Umbilical cord (tissue), 2 donors: ENCODE results near the gene SDS. TPM values are rescaled to one million over a fixed set of nuclear protein-coding genes. Genes with fewer than 3 reads are reported as not detected.

Experiments used
- DNase-seq: peaks from one replicate; pipeline ENCODE4 v3.0.0-alpha.2; 2015; ENCODE audit warnings: low spot score
- total RNA-seq: library from RNA; depleted of rRNA; stranded (reverse); fragments of >200 nt; gene quantifications from one replicate; pipeline ENCODE4 v1.2.3, GENCODE V29; 2014; ENCODE audit warnings: low replicate concordance; ENCODE audit not compliant: insufficient read depth

Gene SDS
- total RNA-seq, 1 donor from 2014 or later: 2.4 TPM

- DNase-seq: no peak
Observed at GRCh38 chr12:113425960-113426453, 22.3 kb upstream of the SDS start.

- peak; percentile 15 for DNase-seq
Observed at GRCh38 chr12:113424915-113425823, 21.5 kb upstream of the SDS start.

- no peak for DNase-seq
Observed at GRCh38 chr12:113424456-113424855, 20.8 kb upstream of the SDS start.

GRCh38 chr12:113422886-113423669 is 19.4 kb upstream of the SDS start:
- DNase-seq: no peak

- peak; percentile 87 for DNase-seq
Observed at GRCh38 chr12:113422030-113422885, 18.6 kb upstream of the SDS start, which contains the start of gene SDSL. Gene SDSL, plus strand, starts transcription at chr12:113422380. Its CDS starts 5,603 bp downstream, at chr12:113427983.

GRCh38 chr12:113420996-113421595 is 17.4 kb upstream of the SDS start:
- no peak for DNase-seq

GRCh38 chr12:113418213-113418879 is 14.7 kb upstream of the SDS start:
- no peak for DNase-seq

GRCh38 chr12:113416091-113416754 is 12.5 kb upstream of the SDS start:
- DNase-seq: no peak

- DNase-seq: no peak
Observed at GRCh38 chr12:113414519-113415038, 10.9 kb upstream of the SDS start.

GRCh38 chr12:113413488-113413939 is 9.8 kb upstream of the SDS start:
- no peak for DNase-seq

- no peak for DNase-seq
Observed at GRCh38 chr12:113409462-113410124, 5.9 kb upstream of the SDS start.

GRCh38 chr12:113408756-113409298 is 5.1 kb upstream of the SDS start:
- DNase-seq: no peak

- peak; percentile 62 for DNase-seq
Observed at GRCh38 chr12:113407931-113408600, 4.4 kb upstream of the SDS start.

GRCh38 chr12:113405694-113406093 is 2.0 kb upstream of the SDS start:
- no peak for DNase-seq

GRCh38 chr12:113402586-113403260 is 964 bp downstream of the SDS start:
- no peak for DNase-seq

- DNase-seq: no peak
Observed at GRCh38 chr12:113401066-113402000, 2.4 kb downstream of the SDS start.
